HFFc6 (cell line): ENCODE results near the gene MIEN1. TPM values are rescaled to one million over a fixed set of nuclear protein-coding genes. Genes with fewer than 3 reads are reported as not detected.

Experiments
- DNase-seq: peaks from one replicate; pipeline ENCODE4 v3.0.0-alpha.2; 2018
- H3K27ac Mint-ChIP-seq: 2 replicates; pipeline ENCODE4 v1.8.0; 2020; ENCODE audit warnings: mild to moderate bottlenecking, mixed read lengths
- H3K27me3 Mint-ChIP-seq: 2 replicates; pipeline ENCODE4 v1.8.0; 2021; ENCODE audit warnings: mild to moderate bottlenecking, moderate library complexity, mixed read lengths; ENCODE audit not compliant: insufficient read depth
- H3K36me3 Mint-ChIP-seq: 2 replicates; pipeline ENCODE4 v1.8.0; 2021; ENCODE audit warnings: low read depth, mixed read lengths
- H3K4me1 Mint-ChIP-seq: 2 replicates; pipeline ENCODE4 v1.8.0; 2020; ENCODE audit warnings: low read depth, mixed read lengths
- H3K4me3 Mint-ChIP-seq: 2 replicates; pipeline ENCODE4 v1.8.0; 2020; ENCODE audit warnings: mild to moderate bottlenecking, moderate library complexity, mixed read lengths
- H3K9me3 Mint-ChIP-seq: 2 replicates; pipeline ENCODE4 v1.8.0; 2020; ENCODE audit warnings: mild to moderate bottlenecking, mixed read lengths
- CTCF ChIP-seq: fragments of 200-600 bp; sonication (generic); IDR thresholded peaks from 2 replicates; pipeline ENCODE4 v1.5.0; 2021; ENCODE audit warnings: antibody characterized with exemption, mild to moderate bottlenecking
- total RNA-seq, 6 experiments: library from RNA; stranded (reverse); fragmentation: NEBNext Ultra II Directional; extraction: Animal tissue kit (Norgen Biotek cat#: 25700); gene quantifications; 2 replicates in 1 of 6; 3 replicates in 5 of 6; pipeline ENCODE4 v1.2.3, GENCODE V29; 2021

Gene MIEN1
- total RNA-seq, 6 experiments from 2014 or later: 56.9 to 70.3 (median 66.0) TPM

GRCh38 chr17:39737206-39737759 lies 7.0 kb upstream of the MIEN1 start:
- H3K4me1 Mint-ChIP-seq: peaks cover 37% of the 10 kb centered on the region

GRCh38 chr17:39736319-39737165 lies 6.2 kb upstream of the MIEN1 start:
- H3K9me3 Mint-ChIP-seq: no peaks in the 10 kb centered on the region
- peaks cover 37% of the 10 kb centered on the region for H3K4me1 Mint-ChIP-seq
- peaks cover 7% of the 10 kb centered on the region for H3K27me3 Mint-ChIP-seq
- no peaks in the 10 kb centered on the region for H3K36me3 Mint-ChIP-seq
- DNase-seq: peak; percentile 17
- H3K27ac Mint-ChIP-seq: no peak overlapping the region
- TF ChIP-seq CTCF: no peak
- H3K4me3 Mint-ChIP-seq: no peak overlapping the region

More at GRCh38 chr17:39737206-39737759, 7.0 kb upstream of the MIEN1 start:
- TF ChIP-seq CTCF: no peak
- H3K27me3 Mint-ChIP-seq: peaks cover 4% of the 10 kb centered on the region
- no peak overlapping the region for H3K4me3 Mint-ChIP-seq
- no peaks in the 10 kb centered on the region for H3K36me3 Mint-ChIP-seq
- H3K27ac Mint-ChIP-seq: no peak overlapping the region
- no peaks in the 10 kb centered on the region for H3K9me3 Mint-ChIP-seq
- DNase-seq: no peak

- no peak for TF ChIP-seq CTCF
- Mint-ChIP-seq H3K27ac (no peak overlapping the region), H3K4me1 (peaks cover 30% of the 10 kb centered on the region), H3K36me3 (no peaks in the 10 kb centered on the region), H3K4me3 (no peak overlapping the region), H3K27me3 (peaks cover 7% of the 10 kb centered on the region), H3K9me3 (no peaks in the 10 kb centered on the region)
- no peak for DNase-seq
Measured at GRCh38 chr17:39735882-39736281, 5.5 kb upstream of the MIEN1 start.

- Mint-ChIP-seq H3K36me3 (peaks cover 6% of the 10 kb centered on the region; the same call in 1 of the 2 replicates), H3K27ac (no peak overlapping the region), H3K27me3 (peaks cover 6% of the 10 kb centered on the region), H3K4me1 (peaks cover 16% of the 10 kb centered on the region), H3K4me3 (no peak overlapping the region), H3K9me3 (no peaks in the 10 kb centered on the region)
- no peak for TF ChIP-seq CTCF
- DNase-seq: no peak
Measured at GRCh38 chr17:39732586-39732985, 2.3 kb upstream of the MIEN1 start.

GRCh38 chr17:39729280-39729851 lies 966 bp downstream of the MIEN1 start:
- peaks cover 16% of the 10 kb centered on the region; the same call in 1 of the 2 replicates for H3K36me3 Mint-ChIP-seq
- H3K4me1 Mint-ChIP-seq: peaks cover 9% of the 10 kb centered on the region
- no peaks in the 10 kb centered on the region for H3K9me3 Mint-ChIP-seq
- H3K4me3 Mint-ChIP-seq: peak overlapping the region; percentile 93
- H3K27ac Mint-ChIP-seq: peak overlapping the region; percentile 87
- peak; percentile 8 for DNase-seq
- no peak for TF ChIP-seq CTCF
- H3K27me3 Mint-ChIP-seq: peaks cover 6% of the 10 kb centered on the region
